IPS-18c (cell line): ENCODE measurements around the gene MEIS1.

Experiments used
- H3K4me3 ChIP-seq: 2 replicates; pipeline ENCODE4 v1.7.0; 2013; ENCODE audit warnings: low read depth, mild to moderate bottlenecking, low read length, moderate library complexity; ENCODE audit not compliant: insufficient read depth
- H3K9me3 ChIP-seq: one replicate; pipeline ENCODE4 v1.6.1; 2013; ENCODE audit warnings: mild to moderate bottlenecking, low read length, moderate library complexity; ENCODE audit not compliant: control insufficient read depth, insufficient read depth

MEIS1 gene

GRCh38 chr2:66535574-66536289 is 100.8 kb downstream of the MEIS1 start:
- H3K4me3 ChIP-seq, result no peak overlapping the region
- no peaks in the 10 kb centered on the region for H3K9me3 ChIP-seq

- H3K4me3 ChIP-seq, result no peak overlapping the region
- no peaks in the 10 kb centered on the region for H3K9me3 ChIP-seq
These were observed 101.4 kb downstream of the MEIS1 start for GRCh38 chr2:66536290-66536673.

DNA sequence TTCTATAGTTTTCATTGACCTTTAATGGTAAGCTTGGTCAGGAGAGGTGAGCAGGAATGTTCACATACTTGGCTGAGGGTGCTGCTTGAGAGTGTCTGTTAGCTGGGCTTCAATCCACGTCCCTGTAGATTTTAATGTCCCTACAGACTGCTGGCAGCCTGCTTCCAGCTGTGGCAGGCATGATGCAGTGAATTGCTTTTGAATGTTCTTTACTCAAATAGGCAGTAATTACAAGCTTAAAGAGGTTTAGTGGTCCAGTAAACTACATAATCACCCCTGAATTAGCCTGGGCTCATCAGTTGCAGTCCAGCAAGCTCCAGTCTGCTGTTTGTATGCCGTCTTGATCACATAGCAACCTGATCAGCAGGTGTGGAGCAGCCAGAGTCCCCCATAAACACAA is 102.1 kb downstream of the MEIS1 start:
- no peaks in the 10 kb centered on the region for H3K9me3 ChIP-seq
- H3K4me3 ChIP-seq, result no peak overlapping the region

GRCh38 chr2:66538291-66538690 is 103.4 kb downstream of the MEIS1 start:
- Histone ChIP-seq H3K4me3 (no peak overlapping the region), H3K9me3 (no peaks in the 10 kb centered on the region)

DNA sequence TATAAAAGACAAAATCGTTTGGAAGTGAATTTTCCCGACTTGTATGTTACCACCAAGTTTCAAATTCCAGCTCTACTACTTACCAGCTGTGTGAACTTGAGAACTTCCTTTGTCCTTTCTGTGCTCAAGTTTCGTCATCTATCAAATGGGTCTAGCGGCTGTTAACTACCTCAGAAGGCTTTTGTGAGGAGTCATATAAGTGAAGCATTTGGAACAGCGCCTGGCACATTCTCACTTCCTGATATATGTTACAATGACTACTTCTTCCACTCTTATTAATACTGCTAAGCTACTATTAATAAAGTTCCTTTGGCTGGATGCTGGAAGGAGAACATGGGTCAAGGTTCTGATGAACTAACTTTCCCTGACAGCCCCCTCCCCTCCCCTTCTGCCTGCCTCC is 104.5 kb downstream of the MEIS1 start:
- no peak overlapping the region for H3K4me3 ChIP-seq

DNA sequence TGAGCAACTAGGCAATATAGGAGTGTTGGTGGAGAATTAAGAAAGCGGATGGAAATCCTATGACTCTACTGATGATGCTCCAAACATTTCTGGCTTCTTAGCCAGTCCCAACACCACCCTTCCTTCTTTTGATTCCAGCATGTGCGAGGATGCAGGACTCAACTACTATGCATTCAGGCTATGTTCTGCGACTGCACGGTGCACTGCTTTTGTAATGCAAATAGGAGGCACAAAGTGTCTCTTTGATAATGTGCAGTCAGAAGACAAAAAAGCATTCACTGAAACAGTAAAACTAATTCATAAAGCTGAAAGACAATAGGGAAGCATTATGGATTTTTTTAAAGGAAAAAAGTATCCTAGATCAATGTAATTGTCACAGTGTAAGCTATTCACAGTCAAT is 106.7 kb downstream of the MEIS1 start:
- Histone ChIP-seq H3K4me3 (no peak overlapping the region), H3K9me3 (no peaks in the 10 kb centered on the region)

More for the DNA sequence above, 104.5 kb downstream of the MEIS1 start:
- no peaks in the 10 kb centered on the region for H3K9me3 ChIP-seq

DNA sequence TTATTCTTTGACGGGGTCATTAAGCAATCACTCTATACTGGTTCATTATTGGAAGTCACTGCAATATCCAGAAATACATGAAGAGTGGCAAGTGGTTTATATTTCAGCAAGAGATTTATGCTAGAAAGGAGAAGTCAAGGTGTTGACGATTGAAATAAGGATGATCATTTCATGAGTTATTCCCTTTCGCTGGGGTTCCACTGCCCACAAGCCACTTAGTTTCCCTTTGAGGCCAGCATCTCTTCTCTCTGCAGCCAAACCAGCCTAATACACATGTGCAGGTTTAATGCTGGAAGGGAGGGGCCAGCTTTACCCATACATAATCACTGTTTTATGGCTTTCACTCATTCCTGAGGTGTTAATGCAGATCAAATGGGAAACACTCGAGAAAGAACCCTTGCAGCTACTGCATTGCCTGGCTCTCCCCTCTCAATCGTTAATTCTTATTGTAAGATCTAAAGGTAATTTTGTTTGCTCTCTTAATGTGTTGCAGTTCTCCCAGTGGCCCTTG is 108.4 kb downstream of the MEIS1 start:
- no peaks in the 10 kb centered on the region for H3K9me3 ChIP-seq
- H3K4me3 ChIP-seq, result no peak overlapping the region

DNA sequence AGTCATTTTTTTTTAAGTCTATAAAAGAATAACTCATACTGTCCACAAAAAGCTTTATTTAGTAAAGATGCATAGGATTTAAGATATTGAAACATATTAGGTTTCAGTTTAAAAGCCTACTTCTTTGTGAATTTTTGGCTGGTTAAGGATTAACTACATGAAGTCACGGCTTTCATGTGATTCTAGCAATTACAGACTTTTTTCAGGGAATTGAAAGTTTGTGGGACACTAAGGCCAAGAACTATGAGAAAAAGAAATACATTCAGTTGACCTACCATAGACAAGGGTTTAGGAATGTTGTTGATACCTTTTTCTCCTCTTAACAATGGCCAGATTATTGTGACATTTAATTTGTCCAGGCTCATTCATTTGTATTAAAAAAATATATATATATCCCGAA is 109.3 kb downstream of the MEIS1 start:
- Histone ChIP-seq H3K4me3 (no peak overlapping the region), H3K9me3 (no peaks in the 10 kb centered on the region)

DNA sequence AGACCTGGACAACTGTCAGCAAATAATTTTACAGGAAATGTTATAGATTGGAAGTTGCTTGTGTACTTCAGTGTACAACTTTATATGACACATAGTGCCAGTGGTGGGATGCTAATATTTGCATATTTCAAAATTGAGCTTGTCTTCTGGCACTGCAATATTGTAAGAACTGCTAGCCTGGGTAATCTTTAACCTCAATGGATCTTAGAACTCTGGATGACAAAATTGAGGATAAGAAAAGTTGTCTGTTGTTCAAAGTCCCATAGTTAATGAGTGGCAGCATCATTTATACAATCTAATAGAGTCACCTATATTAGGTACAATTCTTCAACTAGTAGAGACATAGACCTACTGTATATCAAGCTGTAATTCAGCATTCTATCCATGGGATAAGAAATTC is 110.3 kb downstream of the MEIS1 start:
- Histone ChIP-seq H3K9me3 (no peaks in the 10 kb centered on the region), H3K4me3 (no peak overlapping the region)

- H3K4me3 ChIP-seq, result no peak overlapping the region
- H3K9me3 ChIP-seq, result no peaks in the 10 kb centered on the region
These were observed 112.2 kb downstream of the MEIS1 start for GRCh38 chr2:66547118-66547517.

- Histone ChIP-seq H3K4me3 (no peak overlapping the region), H3K9me3 (no peaks in the 10 kb centered on the region)
These were observed 113.0 kb downstream of the MEIS1 start for GRCh38 chr2:66547887-66548286.

- H3K4me3 ChIP-seq, result no peak overlapping the region
- no peaks in the 10 kb centered on the region for H3K9me3 ChIP-seq
These were observed 113.5 kb downstream of the MEIS1 start for GRCh38 chr2:66548422-66548821.

DNA sequence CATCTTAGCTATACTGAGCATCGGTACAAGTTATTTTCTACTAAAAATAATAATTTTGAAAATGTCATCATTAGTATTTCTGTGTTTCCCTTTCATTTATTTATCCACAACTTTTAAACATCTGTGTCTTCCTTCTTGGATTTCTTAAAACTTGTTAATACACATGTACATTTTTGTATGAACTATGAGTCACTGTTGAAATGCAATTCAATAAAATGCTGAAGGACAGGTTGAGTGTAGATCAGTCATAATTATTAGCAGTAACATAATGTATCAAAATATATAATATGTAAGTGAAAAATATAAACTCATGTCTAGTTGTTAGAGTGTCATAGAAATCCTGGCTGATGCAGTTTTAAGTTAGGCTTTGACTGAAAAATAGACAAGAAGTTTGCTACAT is 115.9 kb downstream of the MEIS1 start:
- Histone ChIP-seq H3K4me3 (no peak overlapping the region), H3K9me3 (no peaks in the 10 kb centered on the region)

DNA sequence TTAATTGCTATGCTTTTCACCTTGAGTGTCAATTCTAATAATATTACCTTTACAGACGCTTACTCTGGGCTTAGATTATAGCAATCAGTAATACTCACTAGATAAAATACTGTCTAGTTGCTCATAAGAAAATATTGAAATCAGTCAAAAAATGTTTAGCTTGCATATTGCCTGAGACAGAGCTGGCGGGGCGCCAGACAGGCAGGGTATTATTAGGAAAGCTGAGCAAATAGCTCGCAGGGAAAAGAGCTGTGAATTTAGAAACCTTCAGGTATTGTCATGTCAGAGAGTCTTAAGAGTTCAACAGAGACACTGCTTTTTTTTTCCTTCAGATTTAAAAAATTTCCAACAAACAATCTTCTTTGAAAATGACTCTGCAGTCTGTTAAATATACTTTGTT is 118.4 kb downstream of the MEIS1 start:
- no peaks in the 10 kb centered on the region for H3K9me3 ChIP-seq
- H3K4me3 ChIP-seq, result no peak overlapping the region

DNA sequence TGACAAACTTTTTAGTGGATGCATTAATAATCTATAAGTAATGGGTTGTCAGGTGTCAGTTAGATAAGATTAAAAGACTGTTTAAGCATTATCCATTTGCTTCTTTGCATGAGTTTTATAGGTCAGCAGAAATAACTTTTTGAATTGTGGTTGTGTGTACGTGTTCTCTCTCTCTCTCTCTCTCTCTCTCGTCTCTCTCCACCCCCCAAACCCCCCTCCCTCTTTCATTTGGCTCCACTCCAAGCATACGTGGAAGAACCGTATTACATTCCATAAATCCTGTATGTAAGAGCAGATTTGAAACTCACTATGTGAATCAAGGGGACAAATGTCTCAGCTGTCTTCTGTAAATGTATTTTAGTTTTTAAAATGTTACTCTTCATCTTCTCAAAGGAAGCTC is 120.2 kb downstream of the MEIS1 start:
- Histone ChIP-seq H3K4me3 (no peak overlapping the region), H3K9me3 (no peaks in the 10 kb centered on the region)

DNA sequence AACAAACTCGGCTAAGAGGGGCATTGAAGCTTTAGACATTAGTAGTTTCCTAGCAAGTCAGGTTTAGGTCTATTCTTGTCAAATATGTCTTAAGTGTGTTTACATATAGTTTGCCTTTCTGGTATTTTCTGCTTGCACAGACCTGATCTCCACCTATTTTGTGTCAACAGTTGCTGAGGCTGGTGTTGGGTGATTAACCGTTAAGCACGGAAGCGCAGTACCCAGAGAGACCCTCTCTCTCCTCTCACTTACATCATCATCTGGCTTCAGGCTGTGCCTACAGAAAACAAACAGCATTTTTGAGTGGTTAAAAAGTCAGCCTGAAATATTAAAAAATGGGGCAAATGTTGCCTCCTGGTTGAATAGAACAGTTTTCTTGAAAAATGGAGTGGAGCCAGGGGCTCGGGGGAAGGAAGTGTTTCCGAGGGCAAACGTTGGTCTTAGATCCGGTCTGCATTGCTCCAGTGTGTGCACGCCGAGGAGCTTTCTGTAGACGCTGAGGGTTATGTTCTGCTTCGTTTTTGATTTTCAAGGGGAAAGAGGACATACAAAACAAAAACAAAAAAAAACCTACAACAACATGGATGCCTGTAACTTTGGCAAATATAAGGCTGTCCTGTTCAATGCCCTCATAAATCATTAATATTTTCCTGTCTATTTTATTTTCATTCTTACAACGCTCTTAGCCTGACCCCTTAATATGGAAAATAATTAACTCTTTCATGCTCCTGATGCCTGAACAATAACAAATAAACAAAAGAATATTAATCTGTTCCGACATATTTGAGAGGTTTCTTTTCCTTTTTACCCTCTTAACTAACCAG is 120.8 kb downstream of the MEIS1 start:
- no peak overlapping the region for H3K4me3 ChIP-seq
- H3K9me3 ChIP-seq, result no peaks in the 10 kb centered on the region

- Histone ChIP-seq H3K4me3 (no peak overlapping the region), H3K9me3 (no peaks in the 10 kb centered on the region)
These were observed 124.7 kb downstream of the MEIS1 start for GRCh38 chr2:66559672-66560071.

GRCh38 chr2:66560683-66561082 is 125.8 kb downstream of the MEIS1 start:
- Histone ChIP-seq H3K4me3 (no peak overlapping the region), H3K9me3 (no peaks in the 10 kb centered on the region)
